OCI-LY1 (cell line): ENCODE measurements around the gene LRCH3.
"Not testable (repeated sequence)": the region's sequence is repeated elsewhere in the genome, so short reads cannot be mapped to it uniquely, and the experiment has no call there.

Source experiments
- H2AFZ ChIP-seq: fragments of 200-600 bp; sonication (generic), shearing (Covaris generic); 2 replicates; pipeline ENCODE4 v1.6.0; 2014; ENCODE audit warnings: antibody characterized with exemption, mild to moderate bottlenecking, low read length
- H3F3A ChIP-seq: fragments of 200-600 bp; sonication (generic), shearing (Covaris generic); 2 replicates; pipeline ENCODE4 v1.6.0; 2014; ENCODE audit warnings: mild to moderate bottlenecking, antibody characterized with exemption, low read length, moderate library complexity; ENCODE audit not compliant: insufficient read depth
- H3K27ac ChIP-seq: fragments of 200-600 bp; sonication (generic); 2 replicates; pipeline ENCODE4 v1.5.1; 2014; ENCODE audit warnings: low read length, mixed run types, mild to moderate bottlenecking, low read depth; ENCODE audit not compliant: poor library complexity, severe bottlenecking
- H3K27me3 ChIP-seq: fragments of 200-600 bp; sonication (generic); 2 replicates; pipeline ENCODE4 v1.6.0; 2014; ENCODE audit warnings: antibody characterized with exemption, mild to moderate bottlenecking, low read length, moderate library complexity; ENCODE audit not compliant: insufficient read depth
- H3K36me3 ChIP-seq: fragments of 200-600 bp; sonication (generic); 2 replicates; pipeline ENCODE4 v1.6.1; 2014; ENCODE audit warnings: mild to moderate bottlenecking, antibody characterized with exemption, low read length, moderate library complexity, mixed read lengths; ENCODE audit not compliant: insufficient read depth
- H3K4me1 ChIP-seq: fragments of 200-600 bp; sonication (generic); 2 replicates; pipeline ENCODE4 v1.5.1; 2014; ENCODE audit warnings: mild to moderate bottlenecking, low read length, moderate library complexity; ENCODE audit not compliant: insufficient read depth, severe bottlenecking
- H3K4me2 ChIP-seq: fragments of 200-600 bp; sonication (generic), shearing (Covaris generic); 2 replicates; pipeline ENCODE4 v1.6.1; 2014; ENCODE audit warnings: low read length
- H3K4me3 ChIP-seq: fragments of 200-600 bp; sonication (generic); 2 replicates; pipeline ENCODE4 v1.5.1; 2014; ENCODE audit warnings: low read length, low read depth, mild to moderate bottlenecking, mixed read lengths; ENCODE audit not compliant: poor library complexity, severe bottlenecking
- H3K79me2 ChIP-seq: fragments of 200-600 bp; shearing (Covaris generic); 2 replicates; pipeline ENCODE4 v1.6.1; 2016; ENCODE audit warnings: mixed run types, low read length, mixed read lengths; ENCODE audit not compliant: insufficient read depth
- H3K9ac ChIP-seq: fragments of 200-600 bp; sonication (generic), shearing (Covaris generic); 2 replicates; pipeline ENCODE4 v1.6.1; 2014; ENCODE audit warnings: mild to moderate bottlenecking, low read length, mixed read lengths
- H3K9me2 ChIP-seq: fragments of 200-600 bp; sonication (generic), shearing (Covaris generic); 2 replicates; pipeline ENCODE4 v1.6.1; 2014; ENCODE audit warnings: low read depth, mild to moderate bottlenecking, low read length, mixed read lengths
- H3K9me3 ChIP-seq: fragments of 200-600 bp; shearing (Covaris generic); 2 replicates; pipeline ENCODE4 v1.6.1; 2014; ENCODE audit warnings: low read length, mixed read lengths
- H4K20me1 ChIP-seq: fragments of 200-600 bp; sonication (generic), shearing (Covaris generic); 2 replicates; pipeline ENCODE4 v1.6.0; 2016; ENCODE audit warnings: mild to moderate bottlenecking, low read length; ENCODE audit not compliant: insufficient read depth
- EZH2 ChIP-seq: fragments of 200-600 bp; sonication (generic), shearing (Covaris generic); IDR thresholded peaks from 2 replicates; pipeline ENCODE4 v1.8.0; 2017; ENCODE audit warnings: borderline replicate concordance, mixed run types, mild to moderate bottlenecking, antibody characterized with exemption, low read length, moderate library complexity, mixed read lengths
- TF ChIP-seq, protein P1 (sequence below): fragments of 200-600 bp; sonication (generic), shearing (Covaris generic); IDR thresholded peaks from 2 replicates; pipeline ENCODE4 v1.5.1; 2017; ENCODE audit warnings: mild to moderate bottlenecking, antibody characterized with exemption, low read length, moderate library complexity, mixed read lengths

Gene LRCH3

DNA sequence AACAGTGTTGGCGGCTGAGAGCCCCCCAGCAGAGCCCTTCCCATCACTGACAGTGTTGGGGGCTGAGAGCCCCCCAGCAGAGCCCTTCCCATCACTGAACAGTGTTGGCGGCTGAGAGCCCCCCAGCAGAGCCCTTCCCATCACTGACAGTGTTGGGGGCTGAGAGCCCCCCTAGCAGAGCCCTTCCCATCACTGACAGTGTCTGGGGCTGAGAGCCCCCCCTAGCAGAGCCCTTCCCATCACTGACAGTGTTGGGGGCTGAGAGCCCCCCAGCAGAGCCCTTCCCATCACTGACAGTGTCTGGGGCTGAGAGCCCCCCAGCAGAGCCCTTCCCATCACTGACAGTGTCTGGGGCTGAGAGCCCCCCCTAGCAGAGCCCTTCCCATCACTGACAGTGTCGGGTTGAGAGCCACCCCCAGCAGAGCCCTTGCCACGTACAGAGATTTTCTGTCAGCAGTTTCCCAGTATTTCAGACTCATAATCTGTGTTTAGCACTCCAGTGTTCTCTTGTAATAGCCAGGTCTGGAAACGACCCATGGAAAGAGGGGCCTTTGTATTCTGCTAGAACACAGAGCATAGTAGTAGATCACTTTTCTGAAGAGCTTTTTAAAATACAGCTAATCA, 96.5 kb downstream of the LRCH3 start:
- H3K9me3 ChIP-seq, H3K9me2 ChIP-seq, H3K4me3 ChIP-seq, H3K27me3 ChIP-seq, H3K27ac ChIP-seq, H3K4me1 ChIP-seq, H2AFZ ChIP-seq, H3K4me2 ChIP-seq, H3K9ac ChIP-seq, H3F3A ChIP-seq, H4K20me1 ChIP-seq, H3K79me2 ChIP-seq: not testable (repeated sequence)
- H3K36me3 ChIP-seq: peaks cover 92% of the 10 kb centered on the region

- Histone ChIP-seq H3K9me2 (no peaks in the 10 kb centered on the region), H3K27me3 (no peaks in the 10 kb centered on the region), H4K20me1 (no peaks in the 10 kb centered on the region), H3K36me3 (peaks cover 91% of the 10 kb centered on the region), H2AFZ (no peak overlapping the region), H3K4me3 (no peak overlapping the region), H3K27ac (no peak overlapping the region), H3K4me1 (no peaks in the 10 kb centered on the region), H3F3A (no peaks in the 10 kb centered on the region), H3K9ac (no peak overlapping the region), H3K9me3 (no peaks in the 10 kb centered on the region), H3K79me2 (no peaks in the 10 kb centered on the region; the same call in 1 of the 2 replicates), H3K4me2 (no peak overlapping the region)
- TF ChIP-seq, protein P1, sequence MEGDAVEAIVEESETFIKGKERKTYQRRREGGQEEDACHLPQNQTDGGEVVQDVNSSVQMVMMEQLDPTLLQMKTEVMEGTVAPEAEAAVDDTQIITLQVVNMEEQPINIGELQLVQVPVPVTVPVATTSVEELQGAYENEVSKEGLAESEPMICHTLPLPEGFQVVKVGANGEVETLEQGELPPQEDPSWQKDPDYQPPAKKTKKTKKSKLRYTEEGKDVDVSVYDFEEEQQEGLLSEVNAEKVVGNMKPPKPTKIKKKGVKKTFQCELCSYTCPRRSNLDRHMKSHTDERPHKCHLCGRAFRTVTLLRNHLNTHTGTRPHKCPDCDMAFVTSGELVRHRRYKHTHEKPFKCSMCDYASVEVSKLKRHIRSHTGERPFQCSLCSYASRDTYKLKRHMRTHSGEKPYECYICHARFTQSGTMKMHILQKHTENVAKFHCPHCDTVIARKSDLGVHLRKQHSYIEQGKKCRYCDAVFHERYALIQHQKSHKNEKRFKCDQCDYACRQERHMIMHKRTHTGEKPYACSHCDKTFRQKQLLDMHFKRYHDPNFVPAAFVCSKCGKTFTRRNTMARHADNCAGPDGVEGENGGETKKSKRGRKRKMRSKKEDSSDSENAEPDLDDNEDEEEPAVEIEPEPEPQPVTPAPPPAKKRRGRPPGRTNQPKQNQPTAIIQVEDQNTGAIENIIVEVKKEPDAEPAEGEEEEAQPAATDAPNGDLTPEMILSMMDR: no peak
- TF ChIP-seq EZH2: no peak
These were observed 97.5 kb downstream of the LRCH3 start for GRCh38 chr3:197888511-197888910.

DNA sequence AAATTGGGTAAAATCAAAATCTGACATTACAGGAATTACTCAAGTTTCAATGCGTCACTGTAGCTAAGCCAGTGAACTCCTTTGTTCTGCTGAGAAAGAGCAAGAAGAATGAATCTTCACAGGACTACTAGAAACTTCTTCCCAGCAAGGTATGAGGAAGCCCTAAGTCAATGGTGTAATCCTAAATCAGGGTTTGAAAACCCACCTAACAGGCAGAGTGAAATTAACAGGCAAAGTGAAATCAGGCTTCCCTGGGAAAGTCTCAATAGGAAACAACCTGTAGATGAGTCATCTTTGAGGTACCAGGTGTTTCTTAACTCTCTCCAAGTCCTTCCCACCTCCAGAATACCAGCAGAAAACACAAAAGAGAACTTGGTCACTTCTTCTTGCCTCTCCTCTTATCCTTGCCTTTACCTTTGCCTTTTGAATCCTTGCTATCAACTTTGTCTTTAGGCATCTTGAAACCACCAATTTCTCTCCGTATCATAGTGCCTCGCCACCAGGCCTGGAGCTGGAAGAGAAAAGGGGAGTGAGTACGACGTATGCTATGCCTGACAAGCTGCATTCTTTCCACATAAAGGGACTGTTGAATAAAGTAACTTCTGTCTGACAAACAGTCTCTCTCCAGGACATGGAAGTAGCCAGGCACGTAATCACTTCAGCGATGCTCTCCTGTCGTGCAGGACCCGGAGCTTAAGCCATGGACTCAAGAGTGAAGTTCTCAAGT, 98.3 kb downstream of the LRCH3 start:
- no peak overlapping the region for H3K4me2 ChIP-seq
- no peak overlapping the region for H3K27ac ChIP-seq
- H3K9me2 ChIP-seq: no peaks in the 10 kb centered on the region
- H3F3A ChIP-seq: no peaks in the 10 kb centered on the region
- H3K36me3 ChIP-seq: peaks cover 90% of the 10 kb centered on the region
- no peak for TF ChIP-seq EZH2
- TF ChIP-seq, protein P1: no peak
- H3K27me3 ChIP-seq: no peaks in the 10 kb centered on the region
- no peak overlapping the region for H2AFZ ChIP-seq
- H3K79me2 ChIP-seq: peaks cover 6% of the 10 kb centered on the region
- no peak overlapping the region for H3K9ac ChIP-seq
- H4K20me1 ChIP-seq: no peaks in the 10 kb centered on the region
- no peaks in the 10 kb centered on the region for H3K4me1 ChIP-seq
- H3K4me3 ChIP-seq: no peak overlapping the region
- H3K9me3 ChIP-seq: no peaks in the 10 kb centered on the region
